ENCODE measurements around the gene FAM228A. TPM values are rescaled to one million over a fixed set of nuclear protein-coding genes. Genes with fewer than 3 reads are reported as not detected.

FAM228A gene
- total RNA-seq, 1 experiment from 2014 or later: not detected

- no peak overlapping the region for H3K4me3 ChIP-seq (ENCODE audit: low read depth, low read length)
- H3K4me1 ChIP-seq: no peaks in the 10 kb centered on the region
- Mint-ChIP-seq H3K4me1 (ENCODE audit: low read depth, unreplicated experiment) (no peaks in the 10 kb centered on the region), H3K36me3 (ENCODE audit: insufficient read depth, unreplicated experiment) (peaks cover 11% of the 10 kb centered on the region), H3K27ac (ENCODE audit: unreplicated experiment) (no peak overlapping the region), H3K4me3 (ENCODE audit: unreplicated experiment) (no peak overlapping the region), H3K27me3 (ENCODE audit: insufficient read depth, unreplicated experiment) (no peaks in the 10 kb centered on the region), H3K9me3 (ENCODE audit: unreplicated experiment) (no peaks in the 10 kb centered on the region)
- H3K36me3 ChIP-seq (ENCODE audit: control insufficient read depth, insufficient read depth, low read length): no peaks in the 10 kb centered on the region
- CTCF ChIA-PET: no interaction called here
- no peak for DNase-seq
- no peak for TF ChIP-seq CTCF (IDR thresholded peaks at IDR 0.05; ENCODE audit: insufficient read depth in 1 of 2, low read depth in 1 of 2, low read length in 1 of 2, severe bottlenecking in 1 of 2, unreplicated experiment in 1 of 2)
- H3K9me3 ChIP-seq: no peaks in the 10 kb centered on the region
- POLR2A ChIA-PET: no interaction called here
- intact Hi-C loops (cut with micrococcal nuclease; ENCODE audit: unreplicated experiment): no loop called here
- no TSS peak for BruUV-seq (replicated peaks)
- no peaks in the 10 kb centered on the region for H3K27me3 ChIP-seq (replicated peaks; ENCODE audit: control insufficient read depth, insufficient read depth, low read length)
Observed at GRCh38 chr2:24220554-24221291, 45.9 kb downstream of the FAM228A start.

GRCh38 chr2:24221343-24222050 is 46.6 kb downstream of the FAM228A start:
- POLR2A ChIA-PET: no interaction called here

GRCh38 chr2:24222946-24223345 is 48.1 kb downstream of the FAM228A start:
- H3K9me3 ChIP-seq: no peaks in the 10 kb centered on the region
- no peak for TF ChIP-seq CTCF (IDR thresholded peaks at IDR 0.05; ENCODE audit: insufficient read depth in 1 of 2, low read depth in 1 of 2, low read length in 1 of 2, severe bottlenecking in 1 of 2, unreplicated experiment in 1 of 2)
- no peaks in the 10 kb centered on the region for H3K4me1 ChIP-seq
- no peak overlapping the region for H3K4me3 ChIP-seq (ENCODE audit: low read depth, low read length)
- Mint-ChIP-seq H3K36me3 (ENCODE audit: insufficient read depth, unreplicated experiment) (peaks cover 6% of the 10 kb centered on the region), H3K4me3 (ENCODE audit: unreplicated experiment) (no peak overlapping the region), H3K27ac (ENCODE audit: unreplicated experiment) (no peak overlapping the region), H3K9me3 (ENCODE audit: unreplicated experiment) (no peaks in the 10 kb centered on the region), H3K27me3 (ENCODE audit: insufficient read depth, unreplicated experiment) (no peaks in the 10 kb centered on the region), H3K4me1 (ENCODE audit: low read depth, unreplicated experiment) (no peaks in the 10 kb centered on the region)
- intact Hi-C loops (cut with micrococcal nuclease; ENCODE audit: unreplicated experiment): no loop called here
- BruUV-seq (replicated peaks): no TSS peak
- no peaks in the 10 kb centered on the region for H3K27me3 ChIP-seq (replicated peaks; ENCODE audit: control insufficient read depth, insufficient read depth, low read length)
- DNase-seq: no peak
- CTCF ChIA-PET: no interaction called here
- H3K36me3 ChIP-seq (ENCODE audit: control insufficient read depth, insufficient read depth, low read length): no peaks in the 10 kb centered on the region
- POLR2A ChIA-PET: no interaction called here

More at GRCh38 chr2:24221343-24222050, 46.6 kb downstream of the FAM228A start:
- Histone ChIP-seq H3K36me3 (ENCODE audit: control insufficient read depth, insufficient read depth, low read length) (no peaks in the 10 kb centered on the region), H3K4me1 (no peaks in the 10 kb centered on the region), H3K4me3 (ENCODE audit: low read depth, low read length) (no peak overlapping the region), H3K27me3 (replicated peaks; ENCODE audit: control insufficient read depth, insufficient read depth, low read length) (no peaks in the 10 kb centered on the region), H3K9me3 (no peaks in the 10 kb centered on the region)
- H3K27ac Mint-ChIP-seq (ENCODE audit: unreplicated experiment): no peak overlapping the region
- H3K9me3 Mint-ChIP-seq (ENCODE audit: unreplicated experiment): no peaks in the 10 kb centered on the region
- H3K4me1 Mint-ChIP-seq (ENCODE audit: low read depth, unreplicated experiment): no peaks in the 10 kb centered on the region
- H3K36me3 Mint-ChIP-seq (ENCODE audit: insufficient read depth, unreplicated experiment): peaks cover 6% of the 10 kb centered on the region
- DNase-seq: no peak
- BruUV-seq (replicated peaks): no TSS peak
- no peaks in the 10 kb centered on the region for H3K27me3 Mint-ChIP-seq (ENCODE audit: insufficient read depth, unreplicated experiment)
- H3K4me3 Mint-ChIP-seq (ENCODE audit: unreplicated experiment): no peak overlapping the region
- no peak for TF ChIP-seq CTCF (IDR thresholded peaks at IDR 0.05; ENCODE audit: insufficient read depth in 1 of 2, low read depth in 1 of 2, low read length in 1 of 2, severe bottlenecking in 1 of 2, unreplicated experiment in 1 of 2)
- intact Hi-C loops (cut with micrococcal nuclease; ENCODE audit: unreplicated experiment): no loop called here
- CTCF ChIA-PET: no interaction called here
